NCI-H128 (cell line): ENCODE measurements around the gene ST6GALNAC4.

ENCODE experiments used
- DNase-seq: peaks from one replicate; lab custom pipeline; 2025; ENCODE audit not compliant: unreplicated experiment; lab: John Stamatoyannopoulos, UW

The ST6GALNAC4 gene

DNA sequence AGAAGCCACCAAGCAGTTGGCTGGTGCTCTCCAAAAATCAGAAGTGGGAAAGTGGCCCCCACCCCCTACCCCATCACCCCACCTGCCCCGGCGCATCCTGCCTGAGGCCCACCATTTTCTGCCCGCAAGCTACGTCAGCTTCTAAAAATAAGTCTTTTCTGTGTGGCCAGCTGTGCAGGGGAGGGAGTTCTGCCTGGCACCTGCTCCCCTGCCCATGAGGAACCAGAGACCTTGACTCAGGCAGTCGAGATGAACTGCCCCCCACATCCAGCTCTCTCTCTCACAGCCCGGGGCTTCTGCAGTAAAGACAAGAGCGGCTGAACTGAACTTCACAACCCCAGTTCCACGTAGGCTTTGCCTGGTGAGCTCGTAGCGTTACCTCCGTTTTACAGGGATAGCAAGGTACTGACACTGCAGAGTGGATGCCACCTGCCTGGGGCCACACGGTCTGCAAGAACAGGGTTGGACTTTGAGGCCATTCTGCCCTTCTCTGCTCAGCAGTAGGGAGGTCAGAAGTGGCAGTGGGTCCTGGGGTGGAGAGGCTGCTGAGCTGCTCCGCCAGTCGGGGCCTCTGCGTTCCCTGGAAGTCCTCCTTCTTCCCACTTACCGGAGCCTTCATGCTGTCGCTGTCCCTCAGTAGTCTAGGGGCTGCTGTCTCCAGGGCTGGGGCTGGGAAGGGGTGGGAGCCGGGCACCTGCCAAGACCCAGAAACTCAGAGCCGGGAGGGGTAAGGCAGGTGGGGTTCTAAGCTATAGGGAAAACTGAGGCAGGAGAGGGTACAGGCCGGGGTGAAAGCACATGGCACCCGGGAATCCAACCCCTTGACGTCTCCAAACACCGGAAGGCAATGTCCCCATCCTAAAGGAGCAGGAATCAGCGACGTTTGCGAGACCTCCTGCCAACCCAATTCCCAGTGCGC is 781 bp downstream of the ST6GALNAC4 start:
- DNase-seq: no peak

GRCh38 chr9:127915325-127915752 is 1.5 kb downstream of the ST6GALNAC4 start:
- no peak for DNase-seq

- no peak for DNase-seq
Observed at GRCh38 chr9:127913682-127914081, 3.2 kb downstream of the ST6GALNAC4 start.

- no peak for DNase-seq
Observed at GRCh38 chr9:127912882-127913281, 4.0 kb downstream of the ST6GALNAC4 start.

DNA sequence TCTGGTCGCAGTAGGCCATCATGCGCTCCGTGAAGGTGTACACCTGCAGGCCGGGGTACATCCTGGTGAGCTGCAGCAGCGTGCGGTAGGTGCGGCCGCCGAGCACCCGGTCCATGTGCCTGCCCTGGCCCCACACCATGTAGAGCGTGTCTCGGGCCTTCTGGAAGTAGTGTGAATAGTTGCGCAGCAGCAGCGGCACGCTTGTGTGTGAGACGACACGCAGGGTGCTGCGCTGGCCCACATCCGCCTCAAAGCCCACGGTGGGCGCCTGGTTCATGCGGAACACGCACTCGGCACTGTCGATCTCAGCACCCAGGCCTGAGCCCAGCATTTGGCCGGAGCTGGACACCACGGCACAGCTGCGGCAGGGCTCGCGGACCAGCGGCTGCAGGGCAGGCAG is 4.5 kb downstream of the ST6GALNAC4 start:
- no peak for DNase-seq

- DNase-seq: no peak
Observed at GRCh38 chr9:127910613-127911205, 6.1 kb downstream of the ST6GALNAC4 start.

DNA sequence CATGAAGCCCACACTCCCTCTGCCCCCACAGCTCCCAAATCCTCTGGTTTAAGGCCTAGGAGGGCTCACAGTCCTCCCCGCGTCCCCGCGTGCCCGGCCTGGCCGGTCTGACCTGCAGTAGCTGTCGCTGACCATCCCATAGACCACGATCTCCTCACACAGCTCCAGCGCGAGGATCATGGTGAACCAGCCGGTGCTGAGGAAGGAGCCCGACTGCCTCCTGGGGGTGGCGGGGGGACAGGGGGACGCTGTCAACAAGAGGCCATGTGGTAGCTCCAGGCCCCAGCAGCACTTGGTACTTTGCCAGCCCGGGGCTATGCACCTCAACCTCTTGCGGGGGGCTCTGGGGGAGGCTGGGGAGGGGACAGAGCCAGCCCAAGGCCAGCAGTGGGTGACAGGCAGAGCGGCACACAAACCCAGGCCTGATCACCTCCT is 7.0 kb downstream of the ST6GALNAC4 start:
- no peak for DNase-seq

DNA sequence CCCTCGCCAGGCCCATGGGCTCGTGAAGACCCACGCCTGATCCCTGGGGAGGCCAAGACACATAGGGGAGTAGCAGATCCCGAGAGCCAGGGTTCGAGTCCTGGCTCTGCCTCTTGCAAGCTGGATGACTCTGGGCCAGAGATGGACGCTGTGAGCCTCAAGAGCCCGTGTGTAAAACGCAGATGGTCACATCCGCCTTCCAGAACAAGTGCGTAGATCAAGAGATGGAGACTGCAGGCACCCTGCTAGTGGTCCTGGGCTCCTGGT is 8.2 kb downstream of the ST6GALNAC4 start:
- no peak for DNase-seq

GRCh38 chr9:127907867-127908659 is 8.8 kb downstream of the ST6GALNAC4 start:
- DNase-seq: no peak

DNA sequence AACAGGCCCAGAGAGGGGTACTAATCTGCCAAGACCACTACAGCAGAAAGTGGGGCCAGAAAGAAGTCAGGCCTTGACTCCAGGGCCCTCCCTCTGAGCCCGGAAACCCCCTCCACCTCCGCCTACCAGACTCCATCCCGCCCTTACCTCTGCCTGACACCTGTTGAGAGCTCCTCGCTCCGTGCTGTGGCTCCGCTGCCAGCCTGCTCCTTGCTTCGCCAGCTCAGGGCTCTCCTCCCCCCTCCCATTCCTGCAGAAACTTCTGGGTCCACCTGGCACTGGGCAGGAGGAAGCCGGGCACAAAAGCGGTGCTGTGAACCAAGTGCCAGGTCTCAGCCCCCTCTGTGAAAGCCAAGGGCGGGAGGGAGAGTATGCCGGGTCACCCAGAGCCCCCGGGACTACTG is 11.1 kb downstream of the ST6GALNAC4 start:
- no peak for DNase-seq

GRCh38 chr9:127905004-127905728 is 11.7 kb downstream of the ST6GALNAC4 start:
- DNase-seq: no peak

GRCh38 chr9:127904561-127905003 is 12.3 kb downstream of the ST6GALNAC4 start:
- no peak for DNase-seq

GRCh38 chr9:127903557-127904475 is 13.0 kb downstream of the ST6GALNAC4 start:
- no peak for DNase-seq

DNA sequence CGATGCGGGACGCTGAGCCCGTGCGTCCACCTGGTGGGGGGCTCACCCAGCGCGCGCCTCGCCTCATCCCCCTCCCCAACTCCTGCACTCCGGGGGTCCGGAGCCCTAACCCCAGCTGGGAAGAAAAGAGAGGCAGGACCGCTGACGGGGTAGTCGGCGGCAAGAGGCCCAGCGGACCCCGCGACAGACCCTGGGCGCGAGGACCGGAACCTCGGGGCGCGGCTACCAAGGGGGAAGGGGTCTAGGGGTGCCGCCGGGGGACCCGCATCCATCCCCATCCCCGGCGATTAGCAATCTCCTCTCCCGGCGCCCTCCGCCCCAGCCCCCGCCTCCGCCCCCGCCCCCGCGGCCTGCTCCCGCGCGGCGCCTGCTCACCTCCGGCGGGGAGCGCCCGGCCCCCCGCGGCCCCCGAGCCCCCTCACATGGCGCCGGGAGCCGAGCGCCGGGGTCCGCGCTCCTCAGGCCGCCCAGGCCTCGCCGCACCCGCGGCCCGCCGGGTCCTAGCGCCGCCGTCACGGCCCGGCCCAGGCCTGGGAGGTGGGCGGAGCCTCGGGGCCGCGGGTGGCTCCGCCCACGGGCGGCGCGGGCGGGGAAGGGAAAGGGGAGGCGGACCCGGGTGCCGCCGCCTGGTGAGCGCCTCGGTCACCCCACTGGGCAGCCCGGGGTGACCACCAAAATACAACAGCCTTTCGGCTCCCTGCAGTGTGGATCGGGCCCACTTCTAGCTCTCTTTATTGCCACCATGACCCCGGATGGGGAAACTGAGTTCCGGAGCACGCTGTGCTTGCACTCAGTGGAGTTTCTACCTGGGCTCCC is 17.5 kb downstream of the ST6GALNAC4 start, which contains the start of gene ST6GALNAC6:
ST6GALNAC6 (minus strand) TSS at position 476 of the 816 bp plus-strand sequence. CDS start 1,622 bp downstream, outside the sequence.
- DNase-seq: peak; percentile 25

DNA sequence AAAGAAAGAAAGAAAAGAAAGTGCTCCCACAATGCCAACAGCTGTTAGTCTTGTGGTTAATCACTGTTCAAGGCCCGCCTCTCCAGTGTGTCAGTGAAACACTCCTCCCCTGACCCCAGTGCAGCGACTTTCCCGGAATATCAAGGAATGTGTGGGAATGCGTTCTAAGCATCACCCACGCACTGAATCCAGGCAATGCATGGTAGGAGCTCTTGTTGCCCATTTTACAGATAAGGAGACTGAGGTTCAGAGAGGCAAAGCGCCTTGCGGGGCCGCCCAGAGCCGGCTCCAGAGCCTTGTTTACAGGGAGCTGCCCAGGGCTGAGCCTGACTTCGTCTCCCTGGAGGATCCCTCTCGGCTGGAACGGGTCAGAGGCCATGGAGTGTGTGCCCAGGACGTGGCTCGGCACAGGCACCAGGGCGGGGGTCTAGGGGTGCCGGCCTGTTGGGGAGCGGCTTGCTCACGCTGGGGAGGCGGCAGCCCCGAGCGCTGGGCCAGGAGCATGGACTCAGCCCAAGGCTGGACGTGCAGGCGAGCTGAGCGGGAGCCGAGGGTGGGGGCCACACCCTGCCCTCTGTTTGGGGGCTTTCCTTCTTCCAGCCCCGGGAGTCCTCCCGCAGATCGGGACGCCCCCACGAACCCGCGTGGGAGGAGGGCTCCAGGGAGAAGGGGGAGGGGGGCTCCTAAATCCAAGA is 18.3 kb downstream of the ST6GALNAC4 start:
- DNase-seq: no peak

- DNase-seq: no peak
Observed at GRCh38 chr9:127897193-127897692, 19.6 kb downstream of the ST6GALNAC4 start.

DNA sequence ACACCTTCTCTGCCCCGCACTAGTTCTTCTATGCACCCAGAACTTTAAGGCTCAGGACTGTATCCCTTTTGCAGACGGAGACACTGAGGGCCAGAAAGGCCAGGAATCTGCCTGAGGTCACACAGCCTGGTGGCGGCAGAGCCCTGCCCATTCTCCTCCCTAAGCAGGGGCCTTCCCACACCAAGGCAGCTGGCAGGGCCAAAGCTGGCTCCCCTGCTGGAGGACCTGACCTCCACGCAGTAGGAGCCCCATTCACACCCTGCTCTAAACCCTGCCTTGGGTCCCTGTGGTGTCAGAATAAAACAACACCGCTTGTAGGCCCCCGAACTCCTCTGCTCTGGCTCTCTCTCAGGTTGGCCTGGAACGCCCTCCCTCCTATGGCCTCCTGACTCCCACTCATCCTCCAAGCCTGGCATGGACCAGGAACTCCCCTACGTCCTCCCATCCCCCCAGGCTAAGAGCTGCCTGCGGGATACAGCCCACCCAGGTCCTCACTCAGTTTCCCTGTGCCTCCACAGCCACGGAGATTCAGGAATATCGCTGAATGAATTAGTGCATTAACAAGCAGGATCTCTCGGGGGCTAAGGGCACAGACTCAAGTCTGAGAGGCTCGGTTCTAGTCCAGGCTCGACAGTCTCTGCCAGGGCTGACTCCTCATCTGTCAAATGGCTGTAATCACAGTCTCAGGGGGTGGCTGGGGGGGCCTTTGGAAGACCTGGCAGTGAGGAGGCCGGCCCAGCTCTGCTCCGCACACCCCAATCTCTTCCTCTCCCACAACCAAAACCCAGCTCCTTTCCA is 20.2 kb downstream of the ST6GALNAC4 start:
- DNase-seq: no peak
